NT2/D1 (cell line): Measurements from ENCODE around the gene SLC37A2.

Experiments
- SUZ12 ChIP-seq: IDR thresholded peaks from 2 replicates; pipeline ENCODE4 v1.6.1; 2011; ENCODE audit not compliant: insufficient read length, insufficient read depth; ENCODE audit errors: extremely low read depth
- ZNF274 ChIP-seq: IDR thresholded peaks from 2 replicates; pipeline ENCODE4 v1.6.1; 2011; ENCODE audit warnings: mild to moderate bottlenecking, low read depth, low read length

- no peak for TF ChIP-seq ZNF274
- no peak for TF ChIP-seq SUZ12
These were observed 65.3 kb downstream of the SLC37A2 start for GRCh38 chr11:125128450-125128849.
